Psoas muscle (tissue), 8 donors: ENCODE data around the gene WDR1. TPM values are rescaled to one million over a fixed set of nuclear protein-coding genes. Genes with fewer than 3 reads are reported as not detected.

ENCODE experiments used
- ATAC-seq, 4 donors: fragments of 200-7000 bp; cut with Tn5 transposase; one replicate each; pipeline ENCODE4 v1.9.1; 2020; ENCODE audit warnings: moderate library complexity in 3 of 4, mild to moderate bottlenecking in 2 of 4
- DNase-seq, 2 donors: peaks; one replicate each; pipeline ENCODE4 v3.0.0-alpha.2; 2020
- H3K27ac ChIP-seq: fragments of 200-600 bp; one replicate; pipeline ENCODE4 v1.8.0; 2022
- H3K27me3 ChIP-seq, 3 donors: fragments of 200-600 bp in 1 of 3; one replicate each; pipeline versions ENCODE4 v1.6.1 to v1.8.0; 2013 to 2022; ENCODE audit warnings: low read length in 2 of 3, mild to moderate bottlenecking in 2 of 3, moderate library complexity in 1 of 3; ENCODE audit not compliant: insufficient read depth in 3 of 3
- H3K36me3 ChIP-seq, 2 donors: fragments of 200-600 bp in 1 of 2; one replicate each; pipeline versions ENCODE4 v1.6.1 to v1.8.0; 2013 to 2022; ENCODE audit warnings: low read depth in 1 of 2, mild to moderate bottlenecking in 1 of 2, moderate library complexity in 1 of 2; ENCODE audit not compliant: insufficient read depth in 1 of 2
- H3K4me1 ChIP-seq: fragments of 200-600 bp; one replicate; pipeline ENCODE4 v1.8.0; 2022
- H3K4me3 ChIP-seq: fragments of 200-600 bp; one replicate; pipeline ENCODE4 v1.8.0; 2022; ENCODE audit warnings: mild to moderate bottlenecking
- H3K9me3 ChIP-seq: fragments of 200-600 bp; one replicate; pipeline ENCODE4 v1.8.0; 2022
- CTCF ChIP-seq: fragments of 200-600 bp; IDR thresholded peaks from one replicate; pipeline ENCODE4 v1.8.0; 2022; ENCODE audit warnings: antibody characterized with exemption
- WGBS, 3 donors: extraction: QIAGEN DNeasy Blood & Tissue Kit; methylation state at CpG; one replicate each; pipeline versions ENCODE4 v1.1.6 to v1.1.7; 2013; 5-methylcytosine and 5-hydroxymethylcytosine counted together
- intact Hi-C, 2 donors: fragments of 100-400 bp; cut with DNase I; formaldehyde crosslinking; loops; one replicate each; pipeline versions ENCODE4 v1.11.0 to v1.14.2; 2022
- polyA plus RNA-seq, 3 donors: library from polyadenylated mRNA; stranded (reverse); fragments of 200-250 nt; gene quantifications; one replicate each; pipeline ENCODE4 v1.2.3, GENCODE V29; 2013
- total RNA-seq, 4 donors: library from RNA; stranded (reverse); fragmentation: NEBNext Ultra II Directional in 2 of 4; extraction: Animal tissue kit (Norgen Biotek cat#: 25700) in 2 of 4; gene quantifications; one replicate each; pipeline versions ENCODE4 v1.2.1 to v1.2.4, GENCODE V29; 2021 to 2023
- donor health status: healthy with polysubstance abuse.
- donor health status: DM: no; HTN: no; CAD: no; lungs with moderate emphysema.
- donor health status: Bipolar disorder and iron deficiency.
- donor health status: healthy.
- donor health status: DM: yes; HTN: yes; CAD: no.
- donor health status: DM: no; HTN: no; CAD: no.
- donor health status: DM: no; HTN: no; CAD: no.
- donor health status: DM: yes; HTN: yes; CAD: no.

Gene WDR1
- total and polyA plus RNA-seq, 7 donors = 55.6 to 273 (median 106) TPM

GRCh38 chr4:10120943-10121567 lies 4.5 kb upstream of the WDR1 start:
- Histone ChIP-seq H3K4me3 (no peak overlapping the region), H3K27me3 (no peaks in the 10 kb centered on the region), H3K9me3 (no peaks in the 10 kb centered on the region), H3K27ac (no peak overlapping the region), H3K36me3 (no peaks in the 10 kb centered on the region), H3K4me1 (no peaks in the 10 kb centered on the region)
- DNase-seq (no peak), ATAC-seq (no peak)
- 88 to 93% (median 88%) methylated on average over 11 of the region's 11 CpGs for WGBS, 3 donors
- no peak for TF ChIP-seq CTCF
- intact Hi-C loops = no loop called here

GRCh38 chr4:10119773-10120172 lies 3.2 kb upstream of the WDR1 start:
- ATAC-seq (no peak), DNase-seq (no peak)
- Histone ChIP-seq H3K36me3 (peaks cover 0 to 10% of the 10 kb centered on the region in 2 donors), H3K27me3 (no peaks in the 10 kb centered on the region), H3K4me3 (no peak overlapping the region), H3K4me1 (peaks cover 9% of the 10 kb centered on the region), H3K27ac (no peak overlapping the region), H3K9me3 (no peaks in the 10 kb centered on the region)
- intact Hi-C loops = loop anchor here in 1 of 2 donors (5.0 kb wide), 1 partner anchor 37 kb away; no protein-coding TSS in a partner anchor
- TF ChIP-seq CTCF = no peak
- 86 to 92% (median 90%) methylated on average over 7 of the region's 7 CpGs for WGBS, 3 donors

GRCh38 chr4:10119278-10119677 lies 2.7 kb upstream of the WDR1 start:
- no peak overlapping the region for H3K4me3 ChIP-seq
- ATAC-seq = no peak
- H3K4me1 ChIP-seq = peaks cover 14% of the 10 kb centered on the region
- 70 to 85% (median 73%) methylated on average over 8 of the region's 8 CpGs for WGBS, 3 donors
- no peak for DNase-seq
- TF ChIP-seq CTCF = no peak
- H3K27me3 ChIP-seq = no peaks in the 10 kb centered on the region
- intact Hi-C loops = loop anchor here in 1 of 2 donors (5.0 kb wide), 1 partner anchor 37 kb away; no protein-coding TSS in a partner anchor
- H3K9me3 ChIP-seq = no peaks in the 10 kb centered on the region
- H3K36me3 ChIP-seq = peaks cover 0 to 15% of the 10 kb centered on the region in 2 donors
- H3K27ac ChIP-seq = no peak overlapping the region

GRCh38 chr4:10118048-10119004 lies 1.7 kb upstream of the WDR1 start:
- Histone ChIP-seq H3K9me3 (no peaks in the 10 kb centered on the region), H3K27ac (peak overlapping the region; percentile 97), H3K27me3 (no peaks in the 10 kb centered on the region), H3K4me3 (no peak overlapping the region), H3K4me1 (peaks cover 23% of the 10 kb centered on the region), H3K36me3 (peaks cover 0 to 24% of the 10 kb centered on the region in 2 donors)
- no peak for TF ChIP-seq CTCF
- ATAC-seq (no peak), DNase-seq (no peak)
- WGBS, 3 donors = 83 to 87% (median 84%) methylated on average over 21 of the region's 21 CpGs
- intact Hi-C loops = loop anchor here in 1 of 2 donors (5.0 kb wide), 1 partner anchor 36 kb away; no protein-coding TSS in a partner anchor
